Fibroblast of lung (primary cell): ENCODE results near the gene SPAG7. TPM values are rescaled to one million over a fixed set of nuclear protein-coding genes. Genes with fewer than 3 reads are reported as not detected.

Source experiments
- DNase-seq, 2 donors: peaks; one replicate each; pipeline versions ENCODE4 v3.0.0 to v3.0.0-alpha.2; 2010; ENCODE audit warnings: low read depth in 2 of 2
- H2AFZ ChIP-seq: 2 replicates; pipeline ENCODE4 v1.5.1; 2012; ENCODE audit warnings: low read length, control low read depth, inconsistent platforms
- H3K27ac ChIP-seq: 2 replicates; pipeline ENCODE4 v1.5.1; 2011; ENCODE audit warnings: low read length, control low read depth; ENCODE audit not compliant: insufficient read depth
- H3K27me3 ChIP-seq: 2 replicates; pipeline ENCODE4 v1.5.1; 2011; ENCODE audit warnings: mild to moderate bottlenecking, low read length; ENCODE audit not compliant: control insufficient read depth, insufficient read depth
- H3K36me3 ChIP-seq: 2 replicates; pipeline ENCODE4 v1.5.1; 2011; ENCODE audit warnings: low read length; ENCODE audit not compliant: control insufficient read depth, insufficient read depth
- H3K4me1 ChIP-seq: 2 replicates; pipeline ENCODE4 v1.5.1; 2011; ENCODE audit warnings: low read length; ENCODE audit not compliant: control insufficient read depth, insufficient read depth; ENCODE audit errors: extremely low read depth
- H3K4me2 ChIP-seq: 2 replicates; pipeline ENCODE4 v1.5.1; 2011; ENCODE audit warnings: low read length, control low read depth; ENCODE audit not compliant: insufficient read depth; ENCODE audit errors: extremely low read depth
- H3K4me3 ChIP-seq, 4 experiments: fragments of 200-600 bp in 1 of 4; sonication (generic) in 1 of 4; replicated peaks in 1 of 4; 2 replicates each; pipeline ENCODE4 v1.5.1; 2011 to 2016; ENCODE audit warnings: low read length in 4 of 4, low read depth in 3 of 4, mild to moderate bottlenecking in 3 of 4, control low read depth in 2 of 4, inconsistent platforms in 1 of 4, mixed read lengths in 1 of 4; ENCODE audit not compliant: insufficient read depth in 1 of 4; ENCODE audit errors: control extremely low read depth in 1 of 4
- H3K79me2 ChIP-seq: 2 replicates; pipeline ENCODE4 v1.5.1; 2012; ENCODE audit warnings: mild to moderate bottlenecking, low read length, inconsistent platforms; ENCODE audit not compliant: control insufficient read depth, insufficient read depth
- H3K9ac ChIP-seq: 2 replicates; pipeline ENCODE4 v1.5.1; 2011; ENCODE audit warnings: mild to moderate bottlenecking, low read length, control low read depth; ENCODE audit not compliant: insufficient read depth
- H3K9me3 ChIP-seq: 2 replicates; pipeline ENCODE4 v1.5.1; 2012; ENCODE audit warnings: low read depth, low read length; ENCODE audit not compliant: control insufficient read depth, insufficient read depth
- H4K20me1 ChIP-seq: 2 replicates; pipeline ENCODE4 v1.5.1; 2011; ENCODE audit warnings: low read length; ENCODE audit not compliant: control insufficient read depth, insufficient read depth; ENCODE audit errors: extremely low read depth
- EZH2 ChIP-seq: IDR thresholded peaks from 2 replicates; pipeline ENCODE4 v1.5.1; 2012; ENCODE audit warnings: low read length, control low read depth, mild to moderate bottlenecking; ENCODE audit errors: missing control alignments
- polyA plus RNA-seq, 2 donors: library from polyadenylated mRNA; depleted of rRNA in 1 of 2; stranded (reverse) in 1 of 2; unstranded in 1 of 2; fragments of >200 nt; gene quantifications; 2 replicates each; pipeline ENCODE4 v1.2.1, GENCODE V29; 2011 to 2012; ENCODE audit warnings: missing spikeins in 1 of 2
- total RNA-seq: library from RNA; depleted of rRNA; stranded (reverse); fragments of >200 nt; gene quantifications from 2 replicates; pipeline ENCODE4 v1.2.1, GENCODE V29; 2014
- TF ChIP-seq, protein P1 (sequence below), 2 donors: IDR thresholded peaks in 1 of 2; conservative IDR thresholded peaks in 1 of 2; 1 replicate in 1 of 2; 2 replicates in 1 of 2; pipeline ENCODE4 v1.5.1; 2011 to 2012; ENCODE audit warnings: low read length in 2 of 2, control low read depth in 1 of 2, inconsistent platforms in 1 of 2, low read depth in 1 of 2, mild to moderate bottlenecking in 1 of 2

SPAG7 gene
- total and polyA plus RNA-seq, 2 donors (not counting 1 experiment from before 2014, with no cell fraction given): 62.8 to 83.0 TPM

DNA sequence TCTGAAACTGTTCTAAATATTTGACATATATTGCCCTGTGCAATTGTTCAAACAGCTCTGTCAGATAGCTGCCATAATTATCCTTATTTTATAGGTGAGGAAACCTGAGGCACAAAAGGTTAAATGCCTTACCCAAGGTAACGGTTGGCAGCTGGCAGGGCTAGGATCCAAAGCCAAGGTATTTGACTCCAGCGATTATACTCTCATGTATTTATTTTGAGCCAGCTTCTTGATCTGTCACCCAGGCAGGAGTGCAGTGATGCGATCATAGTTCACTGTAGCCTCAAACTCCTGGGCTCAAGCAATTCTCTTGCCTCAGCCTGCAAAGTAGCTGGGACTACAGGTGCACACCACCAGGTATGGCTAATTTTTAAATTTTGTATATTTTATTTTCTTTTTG is 9.5 kb downstream of the SPAG7 start:
- Histone ChIP-seq H3K27ac (no peak overlapping the region), H3K4me1 (peaks cover 6% of the 10 kb centered on the region), H3K36me3 (peaks cover 8% of the 10 kb centered on the region), H3K4me3 (no peak overlapping the region), H2AFZ (no peak overlapping the region), H3K9ac (no peak overlapping the region), H3K79me2 (no peaks in the 10 kb centered on the region), H3K9me3 (no peaks in the 10 kb centered on the region), H3K4me2 (no peak overlapping the region), H3K27me3 (no peaks in the 10 kb centered on the region), H4K20me1 (no peaks in the 10 kb centered on the region)
- TF ChIP-seq, protein P1, sequence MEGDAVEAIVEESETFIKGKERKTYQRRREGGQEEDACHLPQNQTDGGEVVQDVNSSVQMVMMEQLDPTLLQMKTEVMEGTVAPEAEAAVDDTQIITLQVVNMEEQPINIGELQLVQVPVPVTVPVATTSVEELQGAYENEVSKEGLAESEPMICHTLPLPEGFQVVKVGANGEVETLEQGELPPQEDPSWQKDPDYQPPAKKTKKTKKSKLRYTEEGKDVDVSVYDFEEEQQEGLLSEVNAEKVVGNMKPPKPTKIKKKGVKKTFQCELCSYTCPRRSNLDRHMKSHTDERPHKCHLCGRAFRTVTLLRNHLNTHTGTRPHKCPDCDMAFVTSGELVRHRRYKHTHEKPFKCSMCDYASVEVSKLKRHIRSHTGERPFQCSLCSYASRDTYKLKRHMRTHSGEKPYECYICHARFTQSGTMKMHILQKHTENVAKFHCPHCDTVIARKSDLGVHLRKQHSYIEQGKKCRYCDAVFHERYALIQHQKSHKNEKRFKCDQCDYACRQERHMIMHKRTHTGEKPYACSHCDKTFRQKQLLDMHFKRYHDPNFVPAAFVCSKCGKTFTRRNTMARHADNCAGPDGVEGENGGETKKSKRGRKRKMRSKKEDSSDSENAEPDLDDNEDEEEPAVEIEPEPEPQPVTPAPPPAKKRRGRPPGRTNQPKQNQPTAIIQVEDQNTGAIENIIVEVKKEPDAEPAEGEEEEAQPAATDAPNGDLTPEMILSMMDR (conservative IDR thresholded peaks at IDR 0.05 in 1 of 2, IDR thresholded peaks at IDR 0.05 in 1 of 2; ENCODE audit: low read depth in 1 of 2, low read length in 2 of 2): no peak
- no peak for TF ChIP-seq EZH2
- no peak for DNase-seq

DNA sequence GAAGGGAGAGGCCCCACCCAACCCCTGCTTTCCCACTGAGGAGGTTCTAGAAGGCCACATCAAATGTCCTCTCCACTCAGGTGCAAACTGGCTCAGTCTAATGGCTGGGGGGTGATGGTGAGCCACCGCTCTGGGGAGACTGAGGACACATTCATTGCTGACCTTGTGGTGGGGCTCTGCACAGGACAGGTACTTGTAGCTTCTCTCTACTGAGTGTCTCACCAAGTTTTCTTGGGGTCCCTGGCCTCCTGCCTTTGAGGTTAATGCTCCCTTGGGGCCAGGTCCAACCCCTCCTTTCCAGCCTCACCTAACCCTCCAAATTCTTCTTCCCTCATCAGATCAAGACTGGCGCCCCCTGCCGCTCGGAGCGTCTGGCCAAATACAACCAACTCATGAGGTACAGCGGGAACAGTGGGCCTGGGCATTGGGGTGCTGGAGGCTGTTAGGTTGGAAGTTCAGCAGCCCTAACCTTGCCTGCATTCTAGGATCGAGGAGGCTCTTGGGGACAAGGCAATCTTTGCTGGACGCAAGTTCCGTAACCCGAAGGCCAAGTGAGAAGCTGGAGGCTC is 11.0 kb downstream of the SPAG7 start:
- no peak overlapping the region for H3K27ac ChIP-seq
- H3K36me3 ChIP-seq: peaks cover 8% of the 10 kb centered on the region
- peaks cover 11% of the 10 kb centered on the region for H3K4me1 ChIP-seq
- H3K4me3 ChIP-seq: no peak overlapping the region
- H3K9me3 ChIP-seq: no peaks in the 10 kb centered on the region
- no peak overlapping the region for H2AFZ ChIP-seq
- no peak overlapping the region for H3K4me2 ChIP-seq
- no peaks in the 10 kb centered on the region for H3K27me3 ChIP-seq
- no peak overlapping the region for H3K9ac ChIP-seq
- no peaks in the 10 kb centered on the region for H3K79me2 ChIP-seq
- H4K20me1 ChIP-seq: no peaks in the 10 kb centered on the region
- TF ChIP-seq, protein P1 (conservative IDR thresholded peaks at IDR 0.05 in 1 of 2, IDR thresholded peaks at IDR 0.05 in 1 of 2; ENCODE audit: low read depth in 1 of 2, low read length in 2 of 2): no peak
- no peak for TF ChIP-seq EZH2
- DNase-seq: no peak

DNA sequence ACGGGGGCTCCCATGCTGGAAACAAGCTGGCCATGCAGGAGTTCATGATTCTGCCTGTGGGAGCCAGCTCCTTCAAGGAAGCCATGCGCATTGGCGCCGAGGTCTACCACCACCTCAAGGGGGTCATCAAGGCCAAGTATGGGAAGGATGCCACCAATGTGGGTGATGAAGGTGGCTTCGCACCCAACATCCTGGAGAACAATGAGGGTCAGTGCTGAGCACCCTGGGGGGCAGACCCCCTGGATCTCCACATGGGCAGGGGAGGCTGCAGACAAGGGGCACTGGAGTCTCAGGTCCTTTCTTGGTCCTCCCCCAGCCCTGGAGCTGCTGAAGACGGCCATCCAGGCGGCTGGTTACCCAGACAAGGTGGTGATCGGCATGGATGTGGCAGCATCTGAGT is 12.5 kb downstream of the SPAG7 start:
- TF ChIP-seq EZH2: no peak
- TF ChIP-seq, protein P1 (conservative IDR thresholded peaks at IDR 0.05 in 1 of 2, IDR thresholded peaks at IDR 0.05 in 1 of 2; ENCODE audit: low read depth in 1 of 2, low read length in 2 of 2): no peak
- Histone ChIP-seq H3K9me3 (no peaks in the 10 kb centered on the region), H3K4me3 (no peak overlapping the region), H3K79me2 (no peaks in the 10 kb centered on the region), H3K4me1 (peaks cover 13% of the 10 kb centered on the region), H2AFZ (no peak overlapping the region), H3K27ac (no peak overlapping the region), H3K4me2 (no peak overlapping the region), H3K27me3 (no peaks in the 10 kb centered on the region), H4K20me1 (no peaks in the 10 kb centered on the region), H3K36me3 (peaks cover 7% of the 10 kb centered on the region), H3K9ac (no peak overlapping the region)
- no peak for DNase-seq
